HepG2 (cell line): Measurements from ENCODE around the gene GAD2.

ENCODE experiments used
- CEBPB ChIP-seq: IDR thresholded peaks from 2 replicates; pipeline ENCODE4 v1.6.1; 2011; ENCODE audit warnings: low read depth, low read length, improper control_type of control experiment, borderline replicate concordance
- EP300 ChIP-seq, 3 experiments: sonication (generic) in 1 of 3; formaldehyde crosslinking in 1 of 3; IDR thresholded peaks; 2 replicates each; pipeline versions ENCODE4 v1.5.1 to v1.6.1; 2011 to 2020; ENCODE audit warnings: low read depth in 2 of 3, low read length in 2 of 3, borderline replicate concordance in 1 of 3, improper control_type of control experiment in 1 of 3, mild to moderate bottlenecking in 1 of 3, missing genetic modification reagents in 1 of 3, moderate library complexity in 1 of 3
- HOMEZ ChIP-seq: IDR thresholded peaks from 2 replicates; pipeline ENCODE4 v1.6.1; 2016; ENCODE audit warnings: low read depth
- NFRKB ChIP-seq: fragments of 450-650 bp; IDR thresholded peaks from 2 replicates; pipeline ENCODE4 v1.6.1; 2017
- SMAD3 ChIP-seq: sonication (generic); formaldehyde crosslinking; IDR thresholded peaks from 2 replicates; pipeline ENCODE4 v1.4.0; 2020; ENCODE audit warnings: missing genetic modification reagents
- SP140L ChIP-seq: sonication (generic); formaldehyde crosslinking; IDR thresholded peaks from 2 replicates; pipeline ENCODE4 v1.4.0; 2020; ENCODE audit warnings: missing genetic modification reagents, borderline replicate concordance
- TMF1 ChIP-seq: sonication (generic); formaldehyde crosslinking; IDR thresholded peaks from 2 replicates; pipeline ENCODE4 v1.8.1; 2022; ENCODE audit warnings: low read depth, missing genetic modification reagents
- ZNF567 ChIP-seq: sonication (generic); formaldehyde crosslinking; IDR thresholded peaks from 2 replicates; pipeline ENCODE4 v1.8.1; 2023; ENCODE audit warnings: mild to moderate bottlenecking, missing genetic modification reagents, borderline replicate concordance
- ZNF710 ChIP-seq: sonication (generic); formaldehyde crosslinking; IDR thresholded peaks from 2 replicates; pipeline ENCODE4 v1.5.0; 2020; ENCODE audit warnings: mild to moderate bottlenecking, missing genetic modification reagents, borderline replicate concordance

GRCh38 chr10:26215935-26216584, 514 bp upstream of the GAD2 start:
- TF ChIP-seq SP140L = no peak
- no peak for TF ChIP-seq CEBPB
- TF ChIP-seq TMF1 (CRISPR knock-in tag) = no peak
- TF ChIP-seq ZNF567 = no peak
- TF ChIP-seq NFRKB = no peak
- TF ChIP-seq ZNF710 (CRISPR knock-in tag) = no peak
- TF ChIP-seq SMAD3 (CRISPR knock-in tag) = no peak
- TF ChIP-seq HOMEZ = no peak
- no peak for TF ChIP-seq EP300 (IDR thresholded peaks at IDR 0.05; ENCODE audit: low read depth in 2 of 2, low read length in 2 of 2)
- TF ChIP-seq EP300 (CRISPR knock-in tag; IDR thresholded peaks at IDR 0.05; ENCODE audit: borderline replicate concordance) = no peak
